B cell (primary cell): ENCODE measurements around the gene LRBA.

Source experiments
- EZH2 ChIP-seq: IDR thresholded peaks from 2 replicates; pipeline ENCODE4 v1.6.1; 2012; ENCODE audit warnings: borderline replicate concordance, low read depth, mild to moderate bottlenecking, moderate library complexity, low read length; ENCODE audit not compliant: insufficient read depth, poor library complexity, severe bottlenecking
- TF ChIP-seq, protein P1 (sequence below): fragments of 200-600 bp; IDR thresholded peaks from one replicate; pipeline ENCODE4 v1.8.0; 2022; ENCODE audit warnings: antibody characterized with exemption, mild to moderate bottlenecking

DNA sequence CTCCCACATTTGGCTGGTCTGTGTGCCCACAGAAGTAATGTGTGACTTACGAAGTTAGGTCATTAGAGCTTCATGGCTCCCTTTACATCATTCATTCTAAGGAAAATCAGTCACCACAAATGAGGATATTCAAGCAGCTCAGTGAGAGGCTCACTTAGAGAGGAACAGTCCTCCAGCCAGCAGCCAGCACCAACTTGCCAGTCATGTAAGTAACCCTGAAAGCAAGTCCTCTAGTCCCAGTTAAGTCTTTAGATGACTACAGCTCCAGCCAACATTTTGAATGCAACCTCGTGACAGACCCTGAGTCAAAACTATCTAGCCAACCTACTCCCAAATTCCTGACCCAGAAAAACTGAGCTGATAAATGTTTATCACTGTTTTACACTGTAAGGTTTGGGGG lies 71.3 kb downstream of the LRBA start:
- TF ChIP-seq, protein P1, sequence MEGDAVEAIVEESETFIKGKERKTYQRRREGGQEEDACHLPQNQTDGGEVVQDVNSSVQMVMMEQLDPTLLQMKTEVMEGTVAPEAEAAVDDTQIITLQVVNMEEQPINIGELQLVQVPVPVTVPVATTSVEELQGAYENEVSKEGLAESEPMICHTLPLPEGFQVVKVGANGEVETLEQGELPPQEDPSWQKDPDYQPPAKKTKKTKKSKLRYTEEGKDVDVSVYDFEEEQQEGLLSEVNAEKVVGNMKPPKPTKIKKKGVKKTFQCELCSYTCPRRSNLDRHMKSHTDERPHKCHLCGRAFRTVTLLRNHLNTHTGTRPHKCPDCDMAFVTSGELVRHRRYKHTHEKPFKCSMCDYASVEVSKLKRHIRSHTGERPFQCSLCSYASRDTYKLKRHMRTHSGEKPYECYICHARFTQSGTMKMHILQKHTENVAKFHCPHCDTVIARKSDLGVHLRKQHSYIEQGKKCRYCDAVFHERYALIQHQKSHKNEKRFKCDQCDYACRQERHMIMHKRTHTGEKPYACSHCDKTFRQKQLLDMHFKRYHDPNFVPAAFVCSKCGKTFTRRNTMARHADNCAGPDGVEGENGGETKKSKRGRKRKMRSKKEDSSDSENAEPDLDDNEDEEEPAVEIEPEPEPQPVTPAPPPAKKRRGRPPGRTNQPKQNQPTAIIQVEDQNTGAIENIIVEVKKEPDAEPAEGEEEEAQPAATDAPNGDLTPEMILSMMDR = no peak
- TF ChIP-seq EZH2 = no peak
